ENCODE results near the gene HMGCS2. TPM values are rescaled to one million over a fixed set of nuclear protein-coding genes. Genes with fewer than 3 reads are reported as not detected.

HMGCS2 gene
- total RNA-seq, 5 donors from 2014 or later (not counting 1 experiment from before 2014, with no cell fraction given), result 0.35 to 0.82 (median 0.56) TPM; not detected in 2

DNA sequence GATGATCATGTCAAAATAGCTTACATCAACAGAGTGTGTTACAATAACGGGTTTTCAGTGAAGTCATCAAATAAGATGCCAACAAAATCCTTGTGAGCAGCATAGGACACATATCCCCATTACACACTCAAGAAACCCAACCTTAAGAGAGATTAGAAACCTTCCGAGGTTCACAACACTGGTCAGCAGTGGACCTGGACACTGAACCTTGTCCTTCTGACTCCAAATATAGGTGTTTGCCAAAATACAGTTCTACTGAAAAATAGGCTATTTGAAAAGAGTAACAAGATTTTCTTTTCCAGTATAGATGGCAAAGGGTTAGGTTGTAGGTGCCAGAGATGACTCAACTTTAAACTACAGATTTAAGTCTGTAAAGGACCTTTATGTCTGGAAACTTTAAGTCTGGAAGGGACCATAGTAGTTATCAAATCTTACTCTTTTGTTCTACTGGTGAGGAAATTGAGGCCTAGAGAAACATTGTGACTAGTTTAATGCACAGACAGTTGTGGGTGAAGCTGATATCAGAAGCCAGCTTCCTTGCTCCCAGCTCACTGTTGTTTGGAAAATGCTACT lies 43.4 kb upstream of the HMGCS2 start:
- Histone ChIP-seq H3K27me3 (replicated peaks in 1 of 2; ENCODE audit: control insufficient read depth in 2 of 2, extremely low read depth in 1 of 2, insufficient read depth in 2 of 2, low read length in 1 of 2) (peaks cover 0 to 2% of the 10 kb centered on the region in 2 experiments), H3K36me3 (ENCODE audit: control insufficient read depth in 2 of 2, extremely low read depth in 1 of 2, insufficient read depth in 1 of 2, low read length in 1 of 2) (no peaks in the 10 kb centered on the region), H3K9me3 (no peaks in the 10 kb centered on the region), H3K4me3 (ENCODE audit: control insufficient read depth in 1 of 2, extremely low read depth in 1 of 2, low read length in 1 of 2) (no peak overlapping the region), H3K4me1 (ENCODE audit: control insufficient read depth in 1 of 2, extremely low read depth in 1 of 2, insufficient read depth in 2 of 2, low read length in 2 of 2) (no peaks in the 10 kb centered on the region), H3K27ac (ENCODE audit: low read length) (no peak overlapping the region)
- WGBS (ENCODE audit: insufficient coverage), result 67% methylated on average over 1 of the region's 2 CpGs
- POLR2A ChIA-PET, result no interaction called here
- Mint-ChIP-seq H3K27me3 (peaks cover 10 to 20% of the 10 kb centered on the region in 2 donors), H3K27ac (no peak overlapping the region), H3K36me3 (no peaks in the 10 kb centered on the region), H3K9me3 (no peaks in the 10 kb centered on the region), H3K4me3 (no peak overlapping the region), H3K4me1 (peaks cover 4 to 6% (median 4%) of the 10 kb centered on the region in 3 donors)
- ATAC-seq (replicated peaks in 1 of 4) (no peak), DNase-seq (no peak)
- CTCF ChIA-PET, result interaction anchor here in 1 of 2 donors (0.7 kb wide), 1 partner anchor 11 kb away, joined by 3 read pairs; no protein-coding TSS in a partner anchor

GRCh38 chr1:119811387-119811786 lies 42.7 kb upstream of the HMGCS2 start, which contains the start of gene REG4:
Gene REG4, minus strand, starts transcription at chr1:119811460. Its CDS starts 2,691 bp downstream, at chr1:119808769.
- H3K4me1 Mint-ChIP-seq, result peaks cover 4 to 6% (median 4%) of the 10 kb centered on the region in 3 donors
- H3K27ac Mint-ChIP-seq, result no peak within 1 kb of the TSS
- WGBS (ENCODE audit: insufficient coverage), result 91% methylated on average over 4 of the region's 7 CpGs
- ChIA-PET CTCF (no interaction called here), POLR2A (no interaction called here)
- no peak within 1 kb of the TSS for H3K4me3 ChIP-seq (ENCODE audit: control insufficient read depth in 1 of 2, extremely low read depth in 1 of 2, low read length in 1 of 2)
- no peaks in the 10 kb centered on the region for H3K9me3 ChIP-seq
- peaks cover 10 to 20% of the 10 kb centered on the region in 2 donors for H3K27me3 Mint-ChIP-seq
- no peaks in the 10 kb centered on the region for H3K36me3 ChIP-seq (ENCODE audit: control insufficient read depth in 2 of 2, extremely low read depth in 1 of 2, insufficient read depth in 1 of 2, low read length in 1 of 2)
- no peak for DNase-seq
- no peaks in the 10 kb centered on the region for H3K9me3 Mint-ChIP-seq
- ATAC-seq (replicated peaks in 1 of 4), result no peak
- no peak within 1 kb of the TSS for H3K27ac ChIP-seq (ENCODE audit: low read length)
- H3K27me3 ChIP-seq (replicated peaks in 1 of 2; ENCODE audit: control insufficient read depth in 2 of 2, extremely low read depth in 1 of 2, insufficient read depth in 2 of 2, low read length in 1 of 2), result peaks cover 0 to 2% of the 10 kb centered on the region in 2 experiments
- no peaks in the 10 kb centered on the region for H3K36me3 Mint-ChIP-seq
- no peak within 1 kb of the TSS for H3K4me3 Mint-ChIP-seq
- H3K4me1 ChIP-seq (ENCODE audit: control insufficient read depth in 1 of 2, extremely low read depth in 1 of 2, insufficient read depth in 2 of 2, low read length in 2 of 2), result no peaks in the 10 kb centered on the region

GRCh38 chr1:119808972-119809550 lies 40.4 kb upstream of the HMGCS2 start:
- Mint-ChIP-seq H3K36me3 (no peaks in the 10 kb centered on the region), H3K27ac (no peak overlapping the region), H3K27me3 (peaks cover 17 to 27% of the 10 kb centered on the region in 2 donors), H3K4me1 (peaks cover 4 to 6% (median 4%) of the 10 kb centered on the region in 3 donors), H3K9me3 (no peaks in the 10 kb centered on the region), H3K4me3 (no peak overlapping the region)
- POLR2A ChIA-PET, result interaction anchor here in 1 of 2 donors (0.7 kb wide), 1 partner anchor 29 kb away, joined by 3 read pairs; no protein-coding TSS in a partner anchor
- H3K4me1 ChIP-seq (ENCODE audit: control insufficient read depth in 1 of 2, extremely low read depth in 1 of 2, insufficient read depth in 2 of 2, low read length in 2 of 2), result no peaks in the 10 kb centered on the region
- H3K27ac ChIP-seq (ENCODE audit: low read length), result no peak overlapping the region
- CTCF ChIA-PET, result interaction anchor here (0.6 to 1.1 kb wide), 6 partner anchors 9 to 1661 kb away, joined by 3 to 5 read pairs (median 3); partner anchors contain the start of gene SEC22B (in 1 of the 2)
- no peaks in the 10 kb centered on the region for H3K9me3 ChIP-seq
- peak; percentile 22 to 82 (median 58) for DNase-seq
- peak; percentile 78 to 83 (median 80) for ATAC-seq (replicated peaks in 1 of 4)
- no peaks in the 10 kb centered on the region for H3K36me3 ChIP-seq (ENCODE audit: control insufficient read depth in 2 of 2, extremely low read depth in 1 of 2, insufficient read depth in 1 of 2, low read length in 1 of 2)
- WGBS (ENCODE audit: insufficient coverage), result 4% methylated on average over 3 of the region's 6 CpGs
- peaks cover 2 to 9% of the 10 kb centered on the region in 2 experiments for H3K27me3 ChIP-seq (replicated peaks in 1 of 2; ENCODE audit: control insufficient read depth in 2 of 2, extremely low read depth in 1 of 2, insufficient read depth in 2 of 2, low read length in 1 of 2)
- no peak overlapping the region for H3K4me3 ChIP-seq (ENCODE audit: control insufficient read depth in 1 of 2, extremely low read depth in 1 of 2, low read length in 1 of 2)

GRCh38 chr1:119808491-119808890 lies 39.8 kb upstream of the HMGCS2 start:
- no peak overlapping the region for H3K27ac ChIP-seq (ENCODE audit: low read length)
- H3K36me3 ChIP-seq (ENCODE audit: control insufficient read depth in 2 of 2, extremely low read depth in 1 of 2, insufficient read depth in 1 of 2, low read length in 1 of 2), result no peaks in the 10 kb centered on the region
- H3K27ac Mint-ChIP-seq, result no peak overlapping the region
- H3K9me3 ChIP-seq, result no peaks in the 10 kb centered on the region
- no peaks in the 10 kb centered on the region for H3K4me1 ChIP-seq (ENCODE audit: control insufficient read depth in 1 of 2, extremely low read depth in 1 of 2, insufficient read depth in 2 of 2, low read length in 2 of 2)
- DNase-seq (no peak), ATAC-seq (replicated peaks in 1 of 4) (no peak)
- no peak overlapping the region for H3K4me3 Mint-ChIP-seq
- H3K4me3 ChIP-seq (ENCODE audit: control insufficient read depth in 1 of 2, extremely low read depth in 1 of 2, low read length in 1 of 2), result no peak overlapping the region
- 100% methylated on average over 1 of the region's 3 CpGs for WGBS (ENCODE audit: insufficient coverage)
- H3K27me3 Mint-ChIP-seq, result peaks cover 17 to 27% of the 10 kb centered on the region in 2 donors
- ChIA-PET POLR2A (no interaction called here), CTCF (interaction anchor here (0.6 to 1.0 kb wide), 4 partner anchors 17 to 367 kb away, joined by 3 to 5 read pairs (median 3); partner anchors contain the start of gene SEC22B (in 1 of the 2))
- no peaks in the 10 kb centered on the region for H3K9me3 Mint-ChIP-seq
- no peaks in the 10 kb centered on the region for H3K36me3 Mint-ChIP-seq
- peaks cover 4 to 6% (median 4%) of the 10 kb centered on the region in 3 donors for H3K4me1 Mint-ChIP-seq
- peaks cover 2 to 9% of the 10 kb centered on the region in 2 experiments for H3K27me3 ChIP-seq (replicated peaks in 1 of 2; ENCODE audit: control insufficient read depth in 2 of 2, extremely low read depth in 1 of 2, insufficient read depth in 2 of 2, low read length in 1 of 2)

DNA sequence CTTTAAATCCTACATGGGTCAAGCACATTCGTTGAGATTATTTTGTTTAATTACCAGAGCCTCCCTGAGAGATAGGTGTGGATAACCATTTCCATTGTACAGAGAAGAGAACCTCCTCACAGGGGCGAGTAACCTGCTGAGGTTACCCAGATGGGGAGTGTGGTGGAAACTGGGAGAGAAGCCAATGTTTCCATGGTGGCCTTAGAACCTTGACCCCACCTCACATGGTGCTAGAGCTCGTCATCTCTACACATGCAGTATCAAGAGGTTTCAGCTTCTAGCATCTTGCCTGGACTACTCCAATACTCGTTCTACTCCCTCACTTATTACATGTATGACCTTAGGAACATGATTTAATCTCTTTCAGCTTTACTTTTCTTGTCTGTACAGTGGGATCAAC lies 37.8 kb upstream of the HMGCS2 start:
- H3K9me3 ChIP-seq, result no peaks in the 10 kb centered on the region
- 59% methylated on average over 2 of the region's 4 CpGs for WGBS (ENCODE audit: insufficient coverage)
- H3K36me3 Mint-ChIP-seq, result no peaks in the 10 kb centered on the region

GRCh38 chr1:119805746-119806145 lies 37.0 kb upstream of the HMGCS2 start:
- Mint-ChIP-seq H3K36me3 (no peaks in the 10 kb centered on the region), H3K4me3 (no peak overlapping the region), H3K4me1 (peaks cover 4 to 6% (median 4%) of the 10 kb centered on the region in 3 donors), H3K27me3 (peaks cover 17 to 25% of the 10 kb centered on the region in 2 donors), H3K27ac (no peak overlapping the region), H3K9me3 (no peaks in the 10 kb centered on the region)
- POLR2A ChIA-PET, result no interaction called here
- no peaks in the 10 kb centered on the region for H3K4me1 ChIP-seq (ENCODE audit: control insufficient read depth in 1 of 2, extremely low read depth in 1 of 2, insufficient read depth in 2 of 2, low read length in 2 of 2)
- no peak overlapping the region for H3K27ac ChIP-seq (ENCODE audit: low read length)
- H3K27me3 ChIP-seq (replicated peaks in 1 of 2; ENCODE audit: control insufficient read depth in 2 of 2, extremely low read depth in 1 of 2, insufficient read depth in 2 of 2, low read length in 1 of 2), result peaks cover 2 to 9% of the 10 kb centered on the region in 2 experiments
- CTCF ChIA-PET, result no interaction called here
- ATAC-seq (replicated peaks in 1 of 4) (no peak), DNase-seq (no peak)
- 93% methylated on average over 12 of the region's 13 CpGs for WGBS (ENCODE audit: insufficient coverage)
- no peaks in the 10 kb centered on the region for H3K9me3 ChIP-seq
- H3K4me3 ChIP-seq (ENCODE audit: control insufficient read depth in 1 of 2, extremely low read depth in 1 of 2, low read length in 1 of 2), result no peak overlapping the region
- H3K36me3 ChIP-seq (ENCODE audit: control insufficient read depth in 2 of 2, extremely low read depth in 1 of 2, insufficient read depth in 1 of 2, low read length in 1 of 2), result no peaks in the 10 kb centered on the region

More for the DNA sequence above, 37.8 kb upstream of the HMGCS2 start:
- Mint-ChIP-seq H3K4me3 (no peak overlapping the region), H3K4me1 (peaks cover 4 to 6% (median 4%) of the 10 kb centered on the region in 3 donors), H3K27ac (no peak overlapping the region), H3K27me3 (peaks cover 17 to 25% of the 10 kb centered on the region in 2 donors), H3K9me3 (no peaks in the 10 kb centered on the region)
- Histone ChIP-seq H3K27ac (ENCODE audit: low read length) (no peak overlapping the region), H3K36me3 (ENCODE audit: control insufficient read depth in 2 of 2, extremely low read depth in 1 of 2, insufficient read depth in 1 of 2, low read length in 1 of 2) (no peaks in the 10 kb centered on the region), H3K4me1 (ENCODE audit: control insufficient read depth in 1 of 2, extremely low read depth in 1 of 2, insufficient read depth in 2 of 2, low read length in 2 of 2) (no peaks in the 10 kb centered on the region), H3K27me3 (replicated peaks in 1 of 2; ENCODE audit: control insufficient read depth in 2 of 2, extremely low read depth in 1 of 2, insufficient read depth in 2 of 2, low read length in 1 of 2) (peaks cover 2 to 9% of the 10 kb centered on the region in 2 experiments), H3K4me3 (ENCODE audit: control insufficient read depth in 1 of 2, extremely low read depth in 1 of 2, low read length in 1 of 2) (no peak overlapping the region)
- ATAC-seq (replicated peaks in 1 of 4), result no peak
- no peak for DNase-seq
- CTCF ChIA-PET, result no interaction called here
- POLR2A ChIA-PET, result no interaction called here
